GM19372 (cell line): ENCODE results near the gene ZNF615.
"Not testable (repeated sequence)": the region's sequence is repeated elsewhere in the genome, so short reads cannot be mapped to it uniquely, and the experiment has no call there.

Source experiments
- ATAC-seq: cut with Tn5 transposase; IDR thresholded peaks from one replicate; pipeline ENCODE4 v1.9.1; 2021; ENCODE audit warnings: mild to moderate bottlenecking, low read depth, moderate library complexity; ENCODE audit not compliant: unreplicated experiment

The ZNF615 gene

GRCh38 chr19:51980926-51981325 is 27.1 kb downstream of the ZNF615 start:
- not testable (repeated sequence) for ATAC-seq

GRCh38 chr19:51980116-51980736 is 27.8 kb downstream of the ZNF615 start:
- ATAC-seq, result no peak

GRCh38 chr19:51978882-51979281 is 29.1 kb downstream of the ZNF615 start:
- ATAC-seq, result no peak

- no peak for ATAC-seq
Measured at GRCh38 chr19:51977346-51977745, 30.7 kb downstream of the ZNF615 start.

GRCh38 chr19:51976852-51977251 is 31.2 kb downstream of the ZNF615 start:
- no peak for ATAC-seq

- not testable (repeated sequence) for ATAC-seq
Measured at GRCh38 chr19:51975787-51976186, 32.2 kb downstream of the ZNF615 start.

- ATAC-seq, result no peak
Measured at GRCh38 chr19:51971624-51972023, 36.4 kb downstream of the ZNF615 start.

- no peak for ATAC-seq
Measured at GRCh38 chr19:51970718-51971117, 37.3 kb downstream of the ZNF615 start.

- ATAC-seq, result no peak
Measured at GRCh38 chr19:51965583-51965982, 42.4 kb downstream of the ZNF615 start.

- ATAC-seq, result not testable (repeated sequence)
Measured at GRCh38 chr19:51960621-51961233, 47.3 kb downstream of the ZNF615 start.

GRCh38 chr19:51959791-51960190 is 48.2 kb downstream of the ZNF615 start:
- ATAC-seq, result no peak

- not testable (repeated sequence) for ATAC-seq
Measured at GRCh38 chr19:51957846-51958245, 50.2 kb downstream of the ZNF615 start.

- ATAC-seq, result no peak
Measured at GRCh38 chr19:51948975-51949374, 59.0 kb downstream of the ZNF615 start.

GRCh38 chr19:51946602-51947001 is 61.4 kb downstream of the ZNF615 start:
- ATAC-seq, result no peak

GRCh38 chr19:51944798-51945552 is 63.0 kb downstream of the ZNF615 start:
- ATAC-seq, result no peak
